ENCODE data around the gene SLC23A2.

The SLC23A2 gene

GRCh38 chr20:4961746-4962145 lies 39.6 kb downstream of the SLC23A2 start:
- peak; percentile 80 for DNase-seq

- DNase-seq: no peak
Observed at GRCh38 chr20:4959592-4959991, 41.7 kb downstream of the SLC23A2 start.

GRCh38 chr20:4957939-4958362 lies 43.4 kb downstream of the SLC23A2 start:
- peak; percentile 52 for DNase-seq

GRCh38 chr20:4957187-4957586 lies 44.1 kb downstream of the SLC23A2 start:
- DNase-seq: no peak

- peak; percentile 58 for DNase-seq
Observed at GRCh38 chr20:4956200-4956810, 45.0 kb downstream of the SLC23A2 start.

GRCh38 chr20:4953881-4954280 lies 47.4 kb downstream of the SLC23A2 start:
- no peak for DNase-seq

- DNase-seq: no peak
Observed at GRCh38 chr20:4952229-4952628, 49.1 kb downstream of the SLC23A2 start.

GRCh38 chr20:4951299-4951698 lies 50.0 kb downstream of the SLC23A2 start:
- DNase-seq: peak; percentile 72

GRCh38 chr20:4950841-4951240 lies 50.5 kb downstream of the SLC23A2 start:
- no peak for DNase-seq

- DNase-seq: no peak
Observed at GRCh38 chr20:4950437-4950836, 50.9 kb downstream of the SLC23A2 start.

GRCh38 chr20:4949833-4950178 lies 51.5 kb downstream of the SLC23A2 start:
- peak; percentile 46 for DNase-seq

- DNase-seq: peak; percentile 27
Observed at GRCh38 chr20:4947817-4948559, 53.3 kb downstream of the SLC23A2 start.

- no peak for DNase-seq
Observed at GRCh38 chr20:4946986-4947385, 54.3 kb downstream of the SLC23A2 start.

- DNase-seq: no peak
Observed at GRCh38 chr20:4946585-4946984, 54.7 kb downstream of the SLC23A2 start.

- no peak for DNase-seq
Observed at GRCh38 chr20:4944518-4945313, 56.6 kb downstream of the SLC23A2 start.

- DNase-seq: peak; percentile 74
Observed at GRCh38 chr20:4942331-4942730, 59.0 kb downstream of the SLC23A2 start.

- no peak for DNase-seq
Observed at GRCh38 chr20:4937407-4938319, 63.6 kb downstream of the SLC23A2 start.

GRCh38 chr20:4936851-4937406 lies 64.4 kb downstream of the SLC23A2 start:
- DNase-seq: no peak

- DNase-seq: no peak
Observed at GRCh38 chr20:4936392-4936850, 64.9 kb downstream of the SLC23A2 start.

GRCh38 chr20:4932061-4932460 lies 69.2 kb downstream of the SLC23A2 start:
- no peak for DNase-seq

- no peak for DNase-seq
Observed at GRCh38 chr20:4929686-4930397, 71.5 kb downstream of the SLC23A2 start.

Data from fibroblast of upper back skin (primary cell).